ENCODE data around the gene S100A9.

GRCh38 chr1:153364156-153364555 lies 6.5 kb downstream of the S100A9 start:
- TF ChIP-seq POLR2A (IDR thresholded peaks at IDR 0.05; ENCODE audit: low read depth, low read length) (no peak), POLR2AphosphoS5 (IDR thresholded peaks at IDR 0.05; ENCODE audit: low read depth, low read length) (no peak)
